RKO (cell line): ENCODE results near the gene TSSK3.

Source experiments
- DNase-seq: peaks from one replicate; pipeline ENCODE4 v3.0.0-alpha.2; 2016; ENCODE audit warnings: low spot score

The TSSK3 gene

GRCh38 chr1:32400876-32401631 is 38.7 kb downstream of the TSSK3 start:
- DNase-seq, result peak; percentile 85

GRCh38 chr1:32404946-32405345 is 42.6 kb downstream of the TSSK3 start:
- DNase-seq, result no peak

GRCh38 chr1:32405672-32406467 is 43.5 kb downstream of the TSSK3 start:
- no peak for DNase-seq

GRCh38 chr1:32406629-32407111 is 44.3 kb downstream of the TSSK3 start:
- DNase-seq, result peak; percentile 21

- no peak for DNase-seq
Measured at GRCh38 chr1:32411261-32411660, 48.9 kb downstream of the TSSK3 start.

GRCh38 chr1:32413507-32414185 is 51.3 kb downstream of the TSSK3 start:
- DNase-seq, result peak; percentile 68
